ENCODE measurements around the gene STARD10. TPM values are rescaled to one million over a fixed set of nuclear protein-coding genes. Genes with fewer than 3 reads are reported as not detected.
"Not testable (repeated sequence)": the region's sequence is repeated elsewhere in the genome, so short reads cannot be mapped to it uniquely, and the experiment has no call there.

The STARD10 gene
- total RNA-seq, 1 experiment from 2014 or later, result 26.8 TPM

DNA sequence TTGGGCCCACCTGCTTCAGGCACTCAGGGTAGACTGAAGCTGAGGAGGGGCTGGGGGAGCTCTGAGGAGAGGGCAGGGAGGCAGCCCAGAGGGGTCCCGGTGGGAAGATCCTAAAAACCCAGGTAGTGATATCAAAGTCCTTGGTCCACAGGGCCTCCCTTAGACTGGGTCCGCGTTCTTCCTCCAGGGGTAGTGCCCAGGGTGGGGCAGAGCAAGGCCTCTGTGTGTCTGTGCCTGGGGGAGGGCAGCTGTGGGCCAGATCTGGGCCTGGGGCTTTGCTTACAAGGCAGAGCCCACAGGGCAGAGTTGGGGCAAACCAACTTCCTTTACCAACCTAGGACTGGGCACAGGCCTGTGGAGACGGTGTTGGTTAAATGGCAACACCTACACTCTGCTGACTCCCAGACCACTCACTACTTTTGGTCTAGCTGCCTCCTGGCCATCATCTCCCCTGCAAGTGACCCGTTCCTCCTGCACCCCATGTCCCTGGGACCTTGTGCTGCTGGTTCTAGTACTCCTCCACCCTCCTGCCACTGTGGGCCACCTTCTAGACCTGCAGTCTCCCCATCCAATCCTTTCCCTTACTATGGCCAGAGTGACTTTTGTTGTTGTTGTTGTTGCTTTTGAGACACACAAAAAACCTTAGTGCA lies 36.2 kb upstream of the STARD10 start:
- no peak overlapping the region for H3K4me3 ChIP-seq (ENCODE audit: insufficient read depth, low read depth, low read length)
- no peaks in the 10 kb centered on the region; the same call in 1 of the 2 replicates for H3K36me3 ChIP-seq (replicated peaks; ENCODE audit: control insufficient read depth, insufficient read depth, low read length)

DNA sequence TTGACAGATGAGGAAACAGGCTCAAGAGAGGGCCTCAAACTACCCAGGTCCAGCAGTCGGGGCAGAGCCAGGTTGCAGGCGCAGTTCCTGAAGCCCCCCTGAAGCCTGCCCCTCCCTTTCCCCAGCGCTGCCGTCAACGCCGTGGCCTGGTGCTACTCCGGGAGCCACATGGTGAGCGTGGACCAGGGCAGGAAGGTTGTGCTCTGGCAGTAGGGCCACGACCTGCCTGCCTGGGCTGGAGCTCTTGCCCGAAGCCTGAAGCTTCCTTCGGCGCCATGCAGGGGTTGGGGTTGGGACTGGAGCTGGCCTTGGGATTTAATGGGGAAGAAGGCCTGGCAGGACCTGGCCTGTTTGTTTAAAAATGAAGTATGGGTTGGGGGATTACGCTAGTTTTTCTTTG lies 35.3 kb upstream of the STARD10 start:
- no peaks in the 10 kb centered on the region for H3K27me3 ChIP-seq (ENCODE audit: control insufficient read depth, insufficient read depth, low read length)
- no peak for DNase-seq
- no peaks in the 10 kb centered on the region; the same call in 1 of the 2 replicates for H3K36me3 ChIP-seq (replicated peaks; ENCODE audit: control insufficient read depth, insufficient read depth, low read length)
- no peak overlapping the region for H3K4me3 ChIP-seq (ENCODE audit: insufficient read depth, low read depth, low read length)

More for the DNA sequence above, 36.2 kb upstream of the STARD10 start:
- DNase-seq, result no peak
- no peaks in the 10 kb centered on the region for H3K27me3 ChIP-seq (ENCODE audit: control insufficient read depth, insufficient read depth, low read length)

DNA sequence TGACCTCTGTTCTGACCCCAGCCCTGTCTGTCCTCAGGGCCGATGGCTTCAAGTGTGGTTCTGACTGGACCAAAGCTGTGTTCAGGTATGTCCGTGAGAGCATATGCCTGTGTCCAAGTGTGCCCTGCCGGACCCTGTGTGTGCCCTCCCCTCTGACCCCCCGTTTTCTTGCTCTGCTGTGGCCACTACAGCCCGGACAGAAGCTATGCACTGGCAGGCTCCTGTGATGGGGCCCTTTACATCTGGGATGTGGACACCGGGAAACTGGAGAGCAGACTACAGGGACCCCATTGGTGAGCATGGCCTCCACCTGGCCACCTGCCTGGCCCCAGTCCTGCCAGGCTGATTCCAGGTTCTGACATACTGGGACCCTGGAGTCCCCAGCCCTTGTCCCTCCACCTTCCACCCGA lies 34.9 kb upstream of the STARD10 start:
- H3K4me3 ChIP-seq (ENCODE audit: insufficient read depth, low read depth, low read length), result no peak overlapping the region
- no peaks in the 10 kb centered on the region; the same call in 1 of the 2 replicates for H3K36me3 ChIP-seq (replicated peaks; ENCODE audit: control insufficient read depth, insufficient read depth, low read length)
- H3K27me3 ChIP-seq (ENCODE audit: control insufficient read depth, insufficient read depth, low read length), result no peaks in the 10 kb centered on the region; the same call in 1 of the 2 replicates
- DNase-seq, result no peak

DNA sequence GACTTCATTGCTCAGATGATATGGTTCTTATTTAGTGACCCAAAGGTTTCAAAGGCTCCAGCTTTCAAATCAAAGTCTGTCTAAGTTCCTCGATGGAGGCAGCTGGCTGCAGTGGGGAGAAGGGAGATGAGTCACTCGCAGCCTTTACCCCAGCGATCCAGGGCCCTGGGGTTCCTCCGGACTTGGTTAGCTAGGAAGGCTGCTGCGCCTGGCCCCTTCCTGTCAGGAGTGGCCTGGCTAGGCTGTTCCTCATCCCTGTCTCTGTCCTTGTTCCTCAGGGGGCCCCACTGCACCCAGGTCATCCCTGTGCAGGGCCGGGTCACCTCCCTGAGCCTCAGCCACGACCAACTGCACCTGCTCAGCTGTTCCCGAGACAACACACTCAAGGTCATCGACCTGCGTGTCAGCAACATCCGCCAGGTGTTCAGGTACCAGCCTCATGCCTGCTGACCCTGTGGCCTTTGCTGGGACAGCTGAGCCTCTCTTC lies 34.3 kb upstream of the STARD10 start:
- peaks cover 1% of the 10 kb centered on the region; the same call in 1 of the 2 replicates for H3K27me3 ChIP-seq (ENCODE audit: control insufficient read depth, insufficient read depth, low read length)
- H3K36me3 ChIP-seq (replicated peaks; ENCODE audit: control insufficient read depth, insufficient read depth, low read length), result no peaks in the 10 kb centered on the region; the same call in 1 of the 2 replicates
- H3K4me3 ChIP-seq (ENCODE audit: insufficient read depth, low read depth, low read length), result no peak overlapping the region
- peak; percentile 32 for DNase-seq

DNA sequence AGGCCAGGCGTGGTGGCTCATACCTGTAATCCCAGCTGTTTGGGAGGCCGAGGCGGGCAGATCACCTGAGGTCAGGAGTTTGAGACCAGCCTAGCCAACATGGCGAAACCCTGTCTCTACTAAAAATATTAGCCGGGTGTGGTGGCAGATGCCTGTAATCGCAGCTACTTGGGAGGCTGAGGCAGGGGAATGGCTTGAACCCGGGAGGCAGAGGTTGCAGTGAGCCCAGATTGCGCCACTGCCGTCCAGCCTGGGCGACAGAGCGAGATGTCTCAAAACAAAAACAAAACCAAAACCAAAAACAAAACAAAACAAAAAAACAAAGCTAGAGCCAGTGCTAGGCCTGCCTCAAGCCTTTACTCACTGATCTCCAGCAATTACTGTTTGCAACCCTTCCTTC lies 33.8 kb upstream of the STARD10 start:
- not testable (repeated sequence) for H3K4me3 ChIP-seq (ENCODE audit: insufficient read depth, low read depth, low read length); H3K36me3 ChIP-seq (replicated peaks; ENCODE audit: control insufficient read depth, insufficient read depth, low read length); H3K27me3 ChIP-seq (ENCODE audit: control insufficient read depth, insufficient read depth, low read length); DNase-seq

DNA sequence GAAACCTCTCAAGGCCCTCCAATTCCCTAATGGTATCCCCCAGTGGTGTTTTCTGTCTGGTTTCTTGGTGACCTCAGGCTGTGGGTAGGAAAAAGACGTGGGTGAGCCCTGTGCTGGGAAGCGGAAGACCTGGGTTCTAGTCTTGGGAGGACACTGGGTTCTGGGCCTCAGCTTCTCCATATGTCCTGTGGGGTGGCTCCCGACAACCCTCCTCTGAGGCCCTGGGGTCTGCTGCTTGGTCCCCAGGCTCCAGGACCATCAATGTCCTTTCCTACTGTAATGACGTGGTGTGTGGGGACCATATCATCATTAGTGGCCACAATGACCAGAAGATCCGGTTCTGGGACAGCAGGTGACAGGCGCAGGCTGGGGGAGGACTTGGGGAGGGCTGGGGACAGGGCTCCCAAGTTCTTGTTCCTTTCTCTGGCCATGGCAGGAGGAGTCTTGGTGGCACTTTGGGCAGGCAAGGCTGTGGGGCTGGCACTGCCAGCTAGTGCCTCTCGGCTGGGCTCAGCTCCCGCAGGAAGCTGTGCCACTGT lies 33.2 kb upstream of the STARD10 start:
- peaks cover 5% of the 10 kb centered on the region; the same call in 1 of the 2 replicates for H3K27me3 ChIP-seq (ENCODE audit: control insufficient read depth, insufficient read depth, low read length)

DNA sequence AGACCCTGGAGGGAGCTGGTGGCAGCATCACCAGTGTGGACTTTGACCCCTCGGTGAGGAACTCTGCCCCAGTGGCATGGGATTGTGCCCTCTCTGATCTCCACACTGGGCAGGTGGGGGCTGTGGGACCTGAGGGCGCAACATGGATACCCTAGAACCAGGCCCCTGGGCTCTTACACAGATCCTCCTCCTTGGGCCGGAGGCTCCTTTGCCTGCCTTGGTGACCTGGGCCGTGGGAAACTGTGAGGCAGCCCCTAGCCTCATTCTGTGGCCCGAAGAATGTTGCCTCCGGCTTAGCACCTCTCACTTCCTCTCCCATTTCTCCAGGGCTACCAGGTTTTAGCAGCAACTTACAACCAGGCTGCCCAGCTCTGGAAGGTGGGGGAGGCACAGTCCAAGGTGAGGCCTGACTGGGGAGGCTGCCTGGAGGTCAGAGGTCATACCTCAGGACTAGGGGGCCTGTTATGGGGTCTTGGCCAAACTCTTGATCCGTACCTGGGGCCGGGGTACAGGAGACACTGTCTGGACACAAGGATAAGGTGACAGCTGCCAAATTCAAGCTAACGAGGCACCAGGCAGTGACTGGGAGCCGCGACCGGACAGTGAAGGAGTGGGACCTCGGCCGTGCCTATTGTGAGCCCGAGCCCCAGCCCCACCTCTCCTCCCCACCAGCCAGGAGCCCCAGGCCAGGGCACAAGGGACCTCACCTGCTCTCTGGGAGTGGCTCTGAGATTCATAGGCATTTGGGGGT lies 32.5 kb upstream of the STARD10 start:
- Histone ChIP-seq H3K36me3 (replicated peaks; ENCODE audit: control insufficient read depth, insufficient read depth, low read length) (no peaks in the 10 kb centered on the region; the same call in 1 of the 2 replicates), H3K27me3 (ENCODE audit: control insufficient read depth, insufficient read depth, low read length) (peaks cover 5% of the 10 kb centered on the region; the same call in 1 of the 2 replicates), H3K4me3 (ENCODE audit: insufficient read depth, low read depth, low read length) (no peak overlapping the region)
- no peak for DNase-seq

More for the DNA sequence above, 33.2 kb upstream of the STARD10 start:
- no peak for DNase-seq
- no peak overlapping the region for H3K4me3 ChIP-seq (ENCODE audit: insufficient read depth, low read depth, low read length)
- H3K36me3 ChIP-seq (replicated peaks; ENCODE audit: control insufficient read depth, insufficient read depth, low read length), result no peaks in the 10 kb centered on the region; the same call in 1 of the 2 replicates

DNA sequence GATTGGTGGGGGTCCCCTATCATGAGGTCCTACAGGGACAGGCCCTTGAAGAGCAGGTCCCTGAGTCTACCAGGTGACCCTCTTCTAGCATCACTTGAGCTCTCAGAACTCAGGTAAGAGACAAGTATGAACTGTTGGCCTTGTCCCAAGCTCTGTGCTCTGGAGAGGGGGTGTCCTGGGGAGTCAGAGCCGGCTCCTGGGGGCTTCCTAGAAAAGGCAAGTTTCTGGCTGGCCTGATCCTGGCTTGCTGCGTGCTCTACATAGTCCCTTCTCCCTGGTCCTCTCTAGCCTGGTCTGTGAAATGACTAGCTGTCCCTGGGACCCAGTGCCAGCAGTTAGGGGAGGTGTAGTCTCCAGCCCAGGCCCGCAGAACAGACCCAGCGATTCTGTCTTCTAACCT lies 31.8 kb upstream of the STARD10 start:
- Histone ChIP-seq H3K27me3 (ENCODE audit: control insufficient read depth, insufficient read depth, low read length) (peaks cover 11% of the 10 kb centered on the region; the same call in 1 of the 2 replicates), H3K36me3 (replicated peaks; ENCODE audit: control insufficient read depth, insufficient read depth, low read length) (no peaks in the 10 kb centered on the region; the same call in 1 of the 2 replicates), H3K4me3 (ENCODE audit: insufficient read depth, low read depth, low read length) (no peak overlapping the region)
- no peak for DNase-seq

DNA sequence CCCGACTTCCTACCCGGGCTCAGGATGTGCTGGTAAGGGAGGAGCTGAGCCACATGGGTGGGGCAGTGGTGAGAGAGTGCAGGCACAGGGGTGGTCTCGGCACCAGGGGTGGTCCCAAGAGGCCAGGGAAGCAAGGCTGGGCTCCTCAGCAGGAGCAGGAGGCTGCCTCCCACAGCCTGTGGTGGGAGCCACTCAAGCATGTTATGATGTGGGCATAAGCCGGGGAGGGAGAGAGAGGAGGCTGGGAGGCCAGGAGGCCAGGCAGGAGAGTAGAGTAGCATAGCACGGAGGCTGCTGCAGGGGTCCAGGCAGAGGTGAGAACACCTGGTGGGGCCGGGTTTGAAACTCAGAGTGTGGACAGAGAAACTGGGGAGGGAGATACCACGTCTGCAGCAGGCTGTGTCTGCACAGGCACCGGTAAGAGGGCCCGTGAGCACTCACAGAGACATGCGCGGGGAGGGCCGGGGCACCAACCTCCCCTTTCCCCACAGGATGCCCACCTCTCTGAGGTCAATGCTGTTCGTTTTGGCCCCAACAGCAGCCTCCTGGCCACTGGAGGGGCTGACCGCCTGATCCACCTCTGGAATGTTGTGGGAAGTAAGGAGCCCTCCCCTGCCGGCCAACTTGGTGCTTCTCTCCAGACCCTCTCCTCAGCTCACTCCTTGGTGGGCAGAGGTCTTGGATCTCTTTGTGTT lies 31.1 kb upstream of the STARD10 start:
- peak; percentile 35 for DNase-seq
- H3K36me3 ChIP-seq (replicated peaks; ENCODE audit: control insufficient read depth, insufficient read depth, low read length), result no peaks in the 10 kb centered on the region; the same call in 1 of the 2 replicates
- H3K27me3 ChIP-seq (ENCODE audit: control insufficient read depth, insufficient read depth, low read length), result peaks cover 15% of the 10 kb centered on the region
- no peak overlapping the region for H3K4me3 ChIP-seq (ENCODE audit: insufficient read depth, low read depth, low read length)

DNA sequence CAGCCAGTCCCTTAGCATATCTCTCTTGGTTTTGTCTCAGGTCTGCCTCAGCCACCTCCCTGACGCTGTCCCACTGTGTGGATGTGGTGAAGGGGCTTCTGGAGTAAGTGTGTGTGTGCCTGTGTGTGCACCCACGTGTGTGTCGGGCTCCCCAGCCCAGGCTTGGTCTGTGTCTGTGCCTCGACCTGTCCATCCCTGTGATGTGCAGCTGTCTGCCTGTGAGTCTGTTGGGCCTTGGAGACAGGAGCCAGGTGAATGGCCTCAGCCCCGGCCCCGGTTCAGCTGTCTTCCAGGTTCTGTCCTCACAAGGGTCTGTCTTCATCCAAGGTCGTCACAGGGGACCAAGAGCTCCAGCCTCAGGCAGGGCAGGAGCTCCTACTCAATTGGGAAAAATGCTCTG lies 30.2 kb upstream of the STARD10 start:
- Histone ChIP-seq H3K27me3 (ENCODE audit: control insufficient read depth, insufficient read depth, low read length) (peaks cover 15% of the 10 kb centered on the region), H3K4me3 (ENCODE audit: insufficient read depth, low read depth, low read length) (no peak overlapping the region), H3K36me3 (replicated peaks; ENCODE audit: control insufficient read depth, insufficient read depth, low read length) (no peaks in the 10 kb centered on the region; the same call in 1 of the 2 replicates)
- no peak for DNase-seq

DNA sequence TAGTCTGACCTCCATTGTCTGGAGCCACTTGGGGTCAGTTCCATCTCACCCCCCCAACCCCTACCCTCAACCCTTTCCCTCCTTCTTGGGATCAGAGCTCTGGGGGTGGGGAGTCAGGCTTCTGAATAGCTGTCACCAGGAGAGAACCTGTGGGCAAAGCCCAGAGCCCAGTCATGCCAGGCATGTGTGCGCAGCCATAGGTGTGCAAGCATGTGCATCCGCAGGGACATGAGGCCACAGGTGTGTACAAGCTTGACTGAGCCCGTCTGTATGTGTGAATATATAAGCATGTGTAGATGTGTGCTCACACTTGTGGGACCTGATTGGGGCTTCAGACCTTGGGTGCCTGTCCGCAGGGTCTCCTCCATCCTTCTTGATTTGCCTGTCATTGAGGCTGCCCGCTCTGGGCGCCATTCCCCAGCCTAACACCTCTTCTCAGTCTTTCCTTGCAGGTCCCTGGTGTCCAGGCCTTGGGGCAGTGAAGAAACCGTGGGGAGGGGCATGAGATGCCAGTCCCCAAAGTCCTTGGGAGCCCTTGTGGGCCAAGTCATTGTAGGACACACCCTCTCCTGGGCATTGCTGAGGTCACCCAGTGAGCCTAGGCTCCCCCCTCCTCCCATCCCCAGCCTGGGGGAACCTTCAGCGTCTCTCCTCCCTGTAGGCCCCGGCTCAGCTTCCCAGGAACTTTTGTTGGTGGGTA lies 29.4 kb upstream of the STARD10 start:
- Histone ChIP-seq H3K4me3 (ENCODE audit: insufficient read depth, low read depth, low read length) (no peak overlapping the region), H3K27me3 (ENCODE audit: control insufficient read depth, insufficient read depth, low read length) (peaks cover 15% of the 10 kb centered on the region), H3K36me3 (replicated peaks; ENCODE audit: control insufficient read depth, insufficient read depth, low read length) (no peaks in the 10 kb centered on the region)
- DNase-seq, result no peak

DNA sequence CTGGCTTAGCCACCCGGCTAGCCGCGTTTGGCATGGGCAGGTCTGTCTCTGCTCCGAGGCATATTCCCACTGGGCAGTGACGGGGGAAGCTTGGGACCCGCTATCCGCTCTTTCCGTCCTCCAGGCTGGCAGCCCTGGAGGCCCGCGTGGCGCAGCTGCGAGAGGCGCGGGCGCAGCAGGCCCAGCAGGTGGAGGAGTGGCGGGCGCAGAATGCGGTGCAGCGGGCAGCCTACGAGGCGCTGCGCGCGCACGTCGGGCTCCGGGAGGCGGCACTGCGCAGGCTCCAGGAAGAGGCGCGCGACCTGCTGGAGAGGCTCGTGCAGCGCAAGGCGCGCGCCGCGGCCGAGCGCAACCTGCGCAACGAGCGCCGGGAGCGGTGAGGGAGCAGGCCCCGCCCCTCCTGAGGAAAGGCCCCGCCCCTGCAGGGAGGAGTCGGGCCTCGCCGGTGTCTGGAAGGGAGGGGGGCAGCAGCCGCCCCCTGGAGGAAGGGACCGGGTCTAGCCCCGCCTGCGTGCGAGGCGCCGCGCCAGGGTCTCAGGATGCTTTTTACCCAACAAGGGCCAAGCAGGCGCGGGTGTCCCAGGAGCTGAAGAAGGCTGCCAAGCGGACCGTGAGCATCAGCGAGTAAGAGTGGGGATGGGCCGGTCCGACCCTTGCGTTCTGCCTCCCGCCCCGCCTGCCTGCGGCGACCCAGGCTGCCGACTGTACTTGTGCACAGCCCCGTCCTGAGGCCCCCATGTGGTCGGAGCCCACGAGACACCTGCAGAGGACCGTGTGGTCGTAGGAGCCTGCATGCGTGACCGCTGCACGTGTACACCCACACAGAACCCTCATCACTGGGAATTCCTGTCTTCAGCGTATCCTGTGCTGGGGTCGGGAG lies 28.3 kb upstream of the STARD10 start:
- H3K27me3 ChIP-seq (ENCODE audit: control insufficient read depth, insufficient read depth, low read length), result peaks cover 15% of the 10 kb centered on the region
- peak overlapping the region; percentile 73 for H3K4me3 ChIP-seq (ENCODE audit: insufficient read depth, low read depth, low read length)
- H3K36me3 ChIP-seq (replicated peaks; ENCODE audit: control insufficient read depth, insufficient read depth, low read length), result no peaks in the 10 kb centered on the region; the same call in 1 of the 2 replicates
- peak; percentile 100 for DNase-seq

All from H7 (cell line).